Fibroblast of mammary gland (primary cell): ENCODE data around the gene MOB3A.

Source experiments
- DNase-seq: peaks from one replicate; pipeline ENCODE4 v3.0.0-alpha.2; 2010; ENCODE audit warnings: low read depth
- H3K4me3 ChIP-seq: 2 replicates; pipeline ENCODE4 v1.5.1; 2011; ENCODE audit warnings: low read depth, mild to moderate bottlenecking, low read length, moderate library complexity; ENCODE audit not compliant: control insufficient read depth
- TF ChIP-seq, protein P1 (sequence below): conservative IDR thresholded peaks from 2 replicates; pipeline ENCODE4 v1.5.1; 2011; ENCODE audit warnings: low read depth, low read length, inconsistent platforms; ENCODE audit not compliant: control insufficient read depth, insufficient read depth

The MOB3A gene

DNA sequence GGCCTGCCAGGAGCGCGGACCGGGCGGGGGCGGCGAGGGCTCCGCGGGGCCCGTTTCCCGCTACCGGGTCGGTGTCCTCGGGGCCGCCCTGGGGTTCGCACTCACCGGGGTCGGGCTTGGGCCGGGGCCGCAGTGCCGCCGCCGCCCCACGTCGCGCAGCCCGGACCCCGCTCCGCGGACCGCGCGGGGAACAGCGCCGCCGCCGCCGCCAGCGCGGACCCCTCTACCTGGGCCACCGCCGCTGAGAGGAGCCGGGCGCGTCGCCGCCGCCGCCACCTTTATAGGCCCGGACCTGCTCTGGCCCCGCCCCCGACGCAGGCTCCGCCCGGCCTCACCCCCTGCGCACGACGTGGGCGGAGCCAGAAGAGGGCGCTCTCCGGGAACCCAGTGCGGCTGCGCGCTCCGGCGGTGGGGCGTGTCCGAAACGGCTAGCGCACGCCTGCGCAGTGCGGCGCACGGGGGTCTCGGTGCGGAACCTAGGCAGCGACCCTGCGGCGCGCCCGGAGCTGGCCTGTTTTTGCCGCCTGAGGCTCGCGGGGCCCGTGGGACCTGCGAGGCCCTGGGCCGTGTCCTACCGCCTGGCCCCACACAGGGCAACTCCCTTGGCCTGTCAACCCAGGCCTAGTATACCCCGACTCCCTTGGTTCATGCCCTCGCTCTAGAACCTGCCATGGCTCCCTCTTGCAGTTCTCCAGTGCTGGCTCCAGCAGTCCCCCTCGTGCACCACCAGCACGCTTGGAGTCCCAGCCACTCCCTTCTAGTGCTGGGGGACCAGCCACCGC is 44.9 kb downstream of the MOB3A start, which contains the start of gene MKNK2:
TSS of gene MKNK2 (minus strand) at position 254 of the 782 bp plus-strand sequence. CDS start 393 bp downstream, outside the sequence.
- peak; percentile 77 for DNase-seq
- TF ChIP-seq, protein P1, sequence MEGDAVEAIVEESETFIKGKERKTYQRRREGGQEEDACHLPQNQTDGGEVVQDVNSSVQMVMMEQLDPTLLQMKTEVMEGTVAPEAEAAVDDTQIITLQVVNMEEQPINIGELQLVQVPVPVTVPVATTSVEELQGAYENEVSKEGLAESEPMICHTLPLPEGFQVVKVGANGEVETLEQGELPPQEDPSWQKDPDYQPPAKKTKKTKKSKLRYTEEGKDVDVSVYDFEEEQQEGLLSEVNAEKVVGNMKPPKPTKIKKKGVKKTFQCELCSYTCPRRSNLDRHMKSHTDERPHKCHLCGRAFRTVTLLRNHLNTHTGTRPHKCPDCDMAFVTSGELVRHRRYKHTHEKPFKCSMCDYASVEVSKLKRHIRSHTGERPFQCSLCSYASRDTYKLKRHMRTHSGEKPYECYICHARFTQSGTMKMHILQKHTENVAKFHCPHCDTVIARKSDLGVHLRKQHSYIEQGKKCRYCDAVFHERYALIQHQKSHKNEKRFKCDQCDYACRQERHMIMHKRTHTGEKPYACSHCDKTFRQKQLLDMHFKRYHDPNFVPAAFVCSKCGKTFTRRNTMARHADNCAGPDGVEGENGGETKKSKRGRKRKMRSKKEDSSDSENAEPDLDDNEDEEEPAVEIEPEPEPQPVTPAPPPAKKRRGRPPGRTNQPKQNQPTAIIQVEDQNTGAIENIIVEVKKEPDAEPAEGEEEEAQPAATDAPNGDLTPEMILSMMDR, result no peak
- peak within 1 kb of the TSS; percentile 78 for H3K4me3 ChIP-seq

DNA sequence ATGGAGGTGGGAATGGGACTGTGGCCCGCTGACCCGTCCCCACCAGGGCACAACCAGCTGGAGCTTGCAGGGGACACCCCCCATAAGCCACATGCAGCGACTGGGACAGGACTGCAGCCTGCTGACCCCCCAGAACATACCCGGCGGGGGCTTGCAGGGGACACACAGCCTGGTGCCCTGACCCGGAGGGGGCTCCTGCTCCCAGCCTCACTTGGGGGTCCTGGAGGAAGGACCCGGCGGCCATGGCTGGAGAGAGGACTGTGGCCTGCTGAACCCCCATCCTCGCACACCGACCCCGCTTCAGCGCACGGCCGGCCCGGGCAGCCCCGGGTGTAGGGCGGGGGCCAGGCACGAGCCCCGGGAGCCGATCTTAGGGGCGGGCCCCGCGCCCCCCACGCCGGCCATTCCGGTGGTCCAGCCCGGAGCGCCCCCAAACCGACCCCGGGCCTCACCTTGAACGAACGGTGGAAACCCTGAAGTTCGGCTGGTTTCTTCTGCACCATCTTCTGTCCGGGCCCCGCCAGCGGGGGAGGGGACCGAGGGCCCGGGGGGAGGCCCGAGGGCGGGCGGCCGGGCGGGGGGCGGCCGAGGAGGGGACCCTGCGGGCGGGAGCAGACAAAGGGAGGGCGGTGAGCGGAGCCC is 45.7 kb downstream of the MOB3A start:
- DNase-seq, result no peak
- H3K4me3 ChIP-seq, result peak overlapping the region; percentile 78
- TF ChIP-seq, protein P1, result no peak

DNA sequence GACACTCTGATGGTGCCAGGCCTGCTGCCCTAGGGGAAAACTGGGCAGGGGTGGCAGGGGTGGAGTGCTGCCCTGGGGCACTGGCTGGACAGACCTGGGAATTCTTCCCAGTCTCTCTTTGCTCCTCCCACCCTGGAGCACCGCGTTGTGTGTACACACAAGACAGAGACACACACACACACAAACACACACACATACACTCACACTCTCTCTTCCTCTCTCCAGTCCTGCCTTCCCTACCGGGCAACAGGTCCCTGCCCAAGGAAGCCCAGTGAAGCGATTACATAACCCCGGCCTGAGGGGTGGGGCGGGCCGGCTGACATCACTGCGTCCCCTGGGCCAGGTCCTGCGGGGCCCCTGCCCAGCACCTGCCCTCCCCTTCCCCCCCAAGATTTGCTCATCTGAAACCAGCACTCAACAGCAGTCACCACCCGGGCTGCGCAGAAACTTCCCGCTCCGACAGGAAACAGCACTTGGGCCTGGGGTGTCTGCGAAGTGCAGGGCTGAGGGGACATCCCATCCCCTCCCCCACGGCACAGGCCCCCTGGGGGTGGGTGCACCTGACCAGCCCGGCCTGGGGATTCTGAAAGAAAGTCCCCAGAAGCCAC is 46.3 kb downstream of the MOB3A start:
- TF ChIP-seq, protein P1, result no peak
- H3K4me3 ChIP-seq, result peak overlapping the region; percentile 78
- peak; percentile 67 for DNase-seq

DNA sequence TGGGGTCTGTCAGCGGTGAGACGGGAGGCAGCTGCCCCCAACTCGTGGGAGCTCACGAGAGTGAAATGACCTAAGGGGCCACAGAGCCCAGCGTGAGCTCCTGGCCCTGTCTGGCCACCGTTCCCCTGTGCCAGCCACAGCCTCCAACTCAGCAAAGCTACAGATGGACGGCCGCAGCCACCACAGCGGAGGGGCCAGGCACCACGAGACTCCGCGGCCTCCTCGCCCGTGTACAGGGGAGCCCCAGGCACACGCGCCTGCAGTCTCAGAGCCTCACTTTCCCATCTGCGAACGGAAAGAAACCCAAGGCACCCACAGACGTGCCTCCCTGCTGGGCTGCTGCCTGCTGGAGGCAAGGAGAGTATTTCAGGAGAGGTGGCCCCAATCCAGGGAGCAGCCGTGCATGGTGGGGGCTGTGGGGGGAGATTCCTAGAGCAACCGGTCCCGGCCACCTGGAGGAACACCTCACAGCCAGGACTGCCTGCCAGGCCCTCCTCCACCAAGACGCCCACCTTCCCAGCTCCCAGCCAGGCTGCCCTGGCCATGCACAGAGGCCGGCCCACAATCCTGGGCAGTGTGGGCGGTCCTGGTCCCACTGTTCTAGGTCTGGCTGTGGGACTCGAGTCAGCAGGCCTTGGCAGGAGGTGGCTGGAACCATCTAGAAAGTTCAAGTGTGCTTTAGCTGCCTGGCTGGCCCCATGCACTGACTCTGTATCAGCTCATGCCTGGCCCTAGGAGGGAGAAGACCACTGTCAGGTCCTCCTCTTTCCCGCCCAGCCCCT is 47.0 kb downstream of the MOB3A start:
- TF ChIP-seq, protein P1, result no peak
- no peak for DNase-seq
- peak overlapping the region; percentile 78 for H3K4me3 ChIP-seq

DNA sequence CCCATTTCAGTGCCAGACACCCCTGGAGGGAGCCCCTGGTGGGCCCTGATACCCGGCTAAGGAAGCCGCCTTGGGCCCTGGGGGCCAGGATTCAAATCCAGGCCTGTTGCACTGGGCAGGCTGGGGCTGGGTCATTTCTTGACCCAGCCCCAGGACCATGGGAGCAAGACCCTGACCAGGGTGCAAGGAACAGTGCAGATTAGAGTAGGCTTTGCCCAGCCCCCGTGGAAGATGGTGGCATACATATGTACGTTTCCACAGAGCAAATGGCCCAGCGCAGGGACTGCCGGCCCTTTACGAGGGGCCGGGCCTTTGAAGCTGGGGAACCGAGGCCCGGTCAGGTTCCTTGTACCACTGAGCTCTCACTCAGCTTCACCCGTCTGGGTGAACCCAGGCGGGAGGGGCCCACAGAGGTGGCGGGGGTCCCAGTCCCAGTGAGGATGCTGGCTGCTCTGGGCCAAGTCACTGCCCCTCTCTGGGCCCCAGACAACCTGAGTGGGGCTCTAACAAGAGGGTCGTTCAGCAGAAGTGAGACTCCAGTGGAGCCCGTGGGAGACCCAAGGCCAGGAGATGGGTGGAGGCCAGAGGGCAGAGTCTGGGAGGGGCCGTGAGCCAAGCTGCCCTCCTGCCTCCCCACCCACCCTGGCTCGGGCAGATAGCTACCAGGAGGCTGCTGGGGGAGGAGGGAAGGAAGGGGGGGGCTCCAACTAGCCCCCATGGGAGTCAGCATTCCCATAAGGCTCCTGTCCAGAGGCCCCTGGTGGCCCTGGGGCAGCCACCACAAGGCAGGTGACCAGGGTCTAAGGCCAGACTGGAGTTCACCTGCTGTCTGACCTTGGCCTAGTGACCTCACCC is 47.8 kb downstream of the MOB3A start:
- TF ChIP-seq, protein P1, result no peak
- no peak for DNase-seq
- no peak overlapping the region for H3K4me3 ChIP-seq
